Astrocyte (in vitro differentiated cells and primary cell): ENCODE measurements around the gene IFRD2. TPM values are rescaled to one million over a fixed set of nuclear protein-coding genes. Genes with fewer than 3 reads are reported as not detected.

ENCODE experiments used
- DNase-seq: peaks from one replicate; pipeline ENCODE4 v3.0.0-alpha.2; 2010; ENCODE audit warnings: low read depth
- FAIRE-seq: peaks from 2 replicates; lab custom pipeline; 2011; peaks lifted over from hg19 to GRCh38; lab: Jason Lieb, UNC
- H2AFZ ChIP-seq: 2 replicates; pipeline ENCODE4 v1.6.0; 2012; ENCODE audit warnings: low read depth, low read length, inconsistent platforms
- H3K27ac ChIP-seq: 2 replicates; pipeline ENCODE4 v1.5.1; 2011; ENCODE audit warnings: low read depth, low read length, inconsistent platforms
- H3K27me3 ChIP-seq: 2 replicates; pipeline ENCODE4 v1.6.0; 2011; ENCODE audit warnings: low read length, inconsistent platforms; ENCODE audit not compliant: insufficient read depth
- H3K36me3 ChIP-seq: 2 replicates; pipeline ENCODE4 v1.5.1; 2011; ENCODE audit warnings: low read length, inconsistent platforms; ENCODE audit not compliant: insufficient read depth
- H3K4me1 ChIP-seq: 2 replicates; pipeline ENCODE4 v1.5.1; 2011; ENCODE audit warnings: low read length, inconsistent platforms; ENCODE audit not compliant: insufficient read depth
- H3K4me2 ChIP-seq: 2 replicates; pipeline ENCODE4 v1.6.0; 2012; ENCODE audit warnings: low read length, inconsistent platforms
- H3K4me3 ChIP-seq: 2 replicates; pipeline ENCODE4 v1.5.1; 2011; ENCODE audit warnings: low read depth, mild to moderate bottlenecking, low read length, inconsistent platforms; ENCODE audit not compliant: insufficient read depth
- H3K79me2 ChIP-seq: 2 replicates; pipeline ENCODE4 v1.6.0; 2012; ENCODE audit warnings: mild to moderate bottlenecking, low read length, inconsistent platforms; ENCODE audit not compliant: insufficient read depth
- H3K9ac ChIP-seq: 2 replicates; pipeline ENCODE4 v1.6.0; 2012; ENCODE audit warnings: mild to moderate bottlenecking, low read length, inconsistent platforms
- H3K9me3 ChIP-seq: 2 replicates; pipeline ENCODE4 v1.5.1; 2012; ENCODE audit warnings: low read depth, mild to moderate bottlenecking, low read length, inconsistent platforms; ENCODE audit not compliant: insufficient read depth
- H4K20me1 ChIP-seq: 2 replicates; pipeline ENCODE4 v1.6.0; 2012; ENCODE audit warnings: low read length, inconsistent platforms; ENCODE audit not compliant: insufficient read depth
- H3K27ac Mint-ChIP-seq: one replicate; pipeline ENCODE4 v1.8.0; 2021; ENCODE audit warnings: mild to moderate bottlenecking, mixed read lengths; ENCODE audit not compliant: unreplicated experiment
- H3K27me3 Mint-ChIP-seq: one replicate; pipeline ENCODE4 v1.8.0; 2021; ENCODE audit warnings: low read depth, mixed read lengths; ENCODE audit not compliant: unreplicated experiment
- H3K36me3 Mint-ChIP-seq: one replicate; pipeline ENCODE4 v1.8.0; 2021; ENCODE audit warnings: low read depth, mixed read lengths; ENCODE audit not compliant: unreplicated experiment
- H3K4me1 Mint-ChIP-seq: one replicate; pipeline ENCODE4 v1.8.0; 2021; ENCODE audit warnings: low read depth, mixed read lengths; ENCODE audit not compliant: unreplicated experiment
- H3K4me3 Mint-ChIP-seq: one replicate; pipeline ENCODE4 v1.8.0; 2021; ENCODE audit warnings: mild to moderate bottlenecking, moderate library complexity, mixed read lengths; ENCODE audit not compliant: unreplicated experiment
- H3K9me3 Mint-ChIP-seq: one replicate; pipeline ENCODE4 v1.8.0; 2021; ENCODE audit warnings: mild to moderate bottlenecking, mixed read lengths; ENCODE audit not compliant: unreplicated experiment
- CTCF ChIP-seq: IDR thresholded peaks from 2 replicates; pipeline ENCODE4 v1.5.1; 2011; ENCODE audit warnings: low read depth, mild to moderate bottlenecking, inconsistent platforms, low read length, moderate library complexity; ENCODE audit not compliant: insufficient read depth
- EZH2 ChIP-seq: IDR thresholded peaks from 2 replicates; pipeline ENCODE4 v1.6.1; 2012; ENCODE audit warnings: mild to moderate bottlenecking, low read length, inconsistent platforms; ENCODE audit not compliant: insufficient read depth
- total RNA-seq: library from RNA; stranded (reverse); gene quantifications from 2 replicates; pipeline ENCODE4 v1.2.1, GENCODE V29; 2021

IFRD2 gene
- total RNA-seq, 1 donor from 2014 or later = 66.8 TPM

GRCh38 chr3:50340448-50341329 is 48.5 kb upstream of the IFRD2 start, which contains the start of gene RASSF1:
RASSF1 (minus strand) TSS chr3:50340836; CDS start chr3:50340805, 31 bp downstream.
- peaks cover 4% of the 10 kb centered on the region for H3K9me3 Mint-ChIP-seq
- peaks cover 14% of the 10 kb centered on the region for H3K79me2 ChIP-seq
- no peaks in the 10 kb centered on the region for H3K9me3 ChIP-seq
- no peak within 1 kb of the TSS for H3K27ac Mint-ChIP-seq
- H3K4me3 ChIP-seq = peak within 1 kb of the TSS; percentile 41
- peak within 1 kb of the TSS; percentile 94 for H3K4me3 Mint-ChIP-seq
- no peaks in the 10 kb centered on the region for H3K36me3 ChIP-seq
- H3K36me3 Mint-ChIP-seq = no peaks in the 10 kb centered on the region
- peaks cover 32% of the 10 kb centered on the region for H3K27me3 Mint-ChIP-seq
- H3K27me3 ChIP-seq = no peaks in the 10 kb centered on the region
- H3K4me1 ChIP-seq = peaks cover 27% of the 10 kb centered on the region
- no peak for TF ChIP-seq CTCF
- peak; percentile 35 for TF ChIP-seq EZH2
- H3K4me1 Mint-ChIP-seq = peaks cover 10% of the 10 kb centered on the region
- peak within 1 kb of the TSS; percentile 37 for H3K9ac ChIP-seq
- H4K20me1 ChIP-seq = peaks cover 11% of the 10 kb centered on the region
- H3K4me2 ChIP-seq = peak within 1 kb of the TSS; percentile 78
- no peak within 1 kb of the TSS for H3K27ac ChIP-seq
- no peak for FAIRE-seq
- no peak for DNase-seq
- H2AFZ ChIP-seq = peak within 1 kb of the TSS; percentile 39

GRCh38 chr3:50340147-50340447 is 47.9 kb upstream of the IFRD2 start:
- H3K27ac ChIP-seq = no peak overlapping the region
- no peak for TF ChIP-seq EZH2
- no peak for TF ChIP-seq CTCF
- H3K27me3 Mint-ChIP-seq = peaks cover 32% of the 10 kb centered on the region
- no peak for DNase-seq
- no peaks in the 10 kb centered on the region for H3K9me3 ChIP-seq
- H3K27me3 ChIP-seq = no peaks in the 10 kb centered on the region
- no peak overlapping the region for H3K27ac Mint-ChIP-seq
- peaks cover 20% of the 10 kb centered on the region for H3K79me2 ChIP-seq
- H3K4me1 ChIP-seq = peaks cover 26% of the 10 kb centered on the region
- H3K9ac ChIP-seq = peak overlapping the region; percentile 37
- H3K36me3 ChIP-seq = no peaks in the 10 kb centered on the region
- peaks cover 4% of the 10 kb centered on the region for H3K9me3 Mint-ChIP-seq
- no peaks in the 10 kb centered on the region for H3K36me3 Mint-ChIP-seq
- H3K4me1 Mint-ChIP-seq = peaks cover 14% of the 10 kb centered on the region
- peak overlapping the region; percentile 94 for H3K4me3 Mint-ChIP-seq
- no peak for FAIRE-seq
- H3K4me2 ChIP-seq = peak overlapping the region; percentile 78
- peaks cover 17% of the 10 kb centered on the region for H4K20me1 ChIP-seq
- H2AFZ ChIP-seq = peak overlapping the region; percentile 39
- H3K4me3 ChIP-seq = peak overlapping the region; percentile 41
